Smooth muscle cell (in vitro differentiated cells): ENCODE data around the gene GART. TPM values are rescaled to one million over a fixed set of nuclear protein-coding genes. Genes with fewer than 3 reads are reported as not detected.
"Not testable (repeated sequence)": the region's sequence is repeated elsewhere in the genome, so short reads cannot be mapped to it uniquely, and the experiment has no call there.

Source experiments
- DNase-seq: peaks from one replicate; lab custom pipeline; 2025; ENCODE audit not compliant: unreplicated experiment; lab: John Stamatoyannopoulos, UW
- H2AFZ ChIP-seq: fragments of 200-600 bp; sonication (generic); 2 replicates; pipeline ENCODE4 v1.6.0; 2016; ENCODE audit warnings: antibody characterized with exemption, low read depth, mild to moderate bottlenecking
- H3F3A ChIP-seq: fragments of 200-600 bp; sonication (generic); 2 replicates; pipeline ENCODE4 v1.6.0; 2017; ENCODE audit warnings: antibody characterized with exemption, low read depth
- H3K27ac ChIP-seq: fragments of 200-600 bp; sonication (generic); 2 replicates; pipeline ENCODE4 v1.5.1; 2016; ENCODE audit warnings: low read depth, mild to moderate bottlenecking
- H3K27me3 ChIP-seq: fragments of 200-600 bp; sonication (generic); 2 replicates; pipeline ENCODE4 v1.6.1; 2016; ENCODE audit warnings: low read depth, mild to moderate bottlenecking
- H3K36me3 ChIP-seq: fragments of 200-600 bp; sonication (generic); 2 replicates; pipeline ENCODE4 v1.5.1; 2016; ENCODE audit warnings: low read depth
- H3K4me1 ChIP-seq: fragments of 200-600 bp; sonication (generic); 2 replicates; pipeline ENCODE4 v1.5.1; 2016; ENCODE audit warnings: low read depth
- H3K4me2 ChIP-seq: fragments of 200-600 bp; sonication (generic); 2 replicates; pipeline ENCODE4 v1.6.0; 2016; ENCODE audit warnings: mild to moderate bottlenecking
- H3K4me3 ChIP-seq: fragments of 200-600 bp; sonication (generic); 2 replicates; pipeline ENCODE4 v1.5.1; 2016; ENCODE audit warnings: mild to moderate bottlenecking
- H3K79me2 ChIP-seq: fragments of 200-600 bp; sonication (generic); 2 replicates; pipeline ENCODE4 v1.6.0; 2016; ENCODE audit warnings: low read depth, mild to moderate bottlenecking
- H3K9ac ChIP-seq: fragments of 200-600 bp; sonication (generic); 2 replicates; pipeline ENCODE4 v1.6.0; 2016; ENCODE audit warnings: low read depth
- H3K9me3 ChIP-seq: fragments of 200-600 bp; sonication (generic); replicated peaks from 2 replicates; pipeline ENCODE4 v1.5.1; 2016; ENCODE audit warnings: low read depth
- H4K20me1 ChIP-seq: fragments of 200-600 bp; sonication (generic); 2 replicates; pipeline ENCODE4 v1.6.0; 2016; ENCODE audit warnings: low read depth
- WGBS: methylation state at CpG from one replicate; pipeline ENCODE4 v1.1.7; 2016; ENCODE audit warnings: low lambda C conversion rate; 5-methylcytosine and 5-hydroxymethylcytosine counted together
- polyA plus RNA-seq: library from polyadenylated mRNA; unstranded; fragments of >200 nt; fragmentation: Nextera tagmentation; extraction: Ambion mirVana; gene quantifications from 2 replicates; pipeline ENCODE4 v1.2.1, GENCODE V29; 2016
- total RNA-seq: library from RNA; depleted of rRNA; stranded (reverse); fragments of >200 nt; gene quantifications from 2 replicates; pipeline ENCODE4 v1.2.3, GENCODE V29; 2014
- TF ChIP-seq, protein P1 (sequence below): fragments of 200-600 bp; sonication (generic); IDR thresholded peaks from 2 replicates; pipeline ENCODE4 v1.5.1; 2017; ENCODE audit warnings: borderline replicate concordance, mild to moderate bottlenecking, antibody characterized with exemption; ENCODE audit not compliant: insufficient read depth, poor library complexity, severe bottlenecking

Gene GART
- total and polyA plus RNA-seq, 2 experiments from 2014 or later: 29.0 to 38.3 TPM

DNA sequence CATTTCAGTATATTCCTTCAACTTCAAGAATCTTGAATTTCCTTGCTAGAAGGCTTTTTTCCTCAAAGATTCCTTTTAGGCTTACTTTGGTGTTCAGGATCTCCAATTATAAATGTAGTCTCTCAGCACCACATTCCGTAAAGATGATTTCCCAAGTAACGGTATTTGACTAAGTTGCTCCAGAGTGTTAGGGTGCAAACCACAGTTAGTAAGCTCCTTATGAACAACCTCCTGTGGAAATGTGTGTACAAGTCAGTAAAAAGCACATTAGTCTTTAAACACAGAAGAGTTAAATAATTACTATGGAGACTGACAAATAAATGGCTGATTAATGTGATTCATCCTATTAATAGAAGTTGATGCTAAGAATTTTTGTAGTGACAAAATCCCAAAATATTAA lies 36.3 kb upstream of the GART start:
- Histone ChIP-seq H3K4me3 (no peak overlapping the region), H3F3A (peaks cover 26% of the 10 kb centered on the region), H3K27me3 (no peaks in the 10 kb centered on the region), H3K9ac (no peak overlapping the region), H3K9me3 (no peaks in the 10 kb centered on the region), H3K79me2 (no peaks in the 10 kb centered on the region), H3K4me2 (no peak overlapping the region), H3K36me3 (peaks cover 18% of the 10 kb centered on the region), H2AFZ (no peak overlapping the region), H3K27ac (peak overlapping the region; percentile 64), H3K4me1 (no peaks in the 10 kb centered on the region), H4K20me1 (peaks cover 28% of the 10 kb centered on the region)
- TF ChIP-seq, protein P1, sequence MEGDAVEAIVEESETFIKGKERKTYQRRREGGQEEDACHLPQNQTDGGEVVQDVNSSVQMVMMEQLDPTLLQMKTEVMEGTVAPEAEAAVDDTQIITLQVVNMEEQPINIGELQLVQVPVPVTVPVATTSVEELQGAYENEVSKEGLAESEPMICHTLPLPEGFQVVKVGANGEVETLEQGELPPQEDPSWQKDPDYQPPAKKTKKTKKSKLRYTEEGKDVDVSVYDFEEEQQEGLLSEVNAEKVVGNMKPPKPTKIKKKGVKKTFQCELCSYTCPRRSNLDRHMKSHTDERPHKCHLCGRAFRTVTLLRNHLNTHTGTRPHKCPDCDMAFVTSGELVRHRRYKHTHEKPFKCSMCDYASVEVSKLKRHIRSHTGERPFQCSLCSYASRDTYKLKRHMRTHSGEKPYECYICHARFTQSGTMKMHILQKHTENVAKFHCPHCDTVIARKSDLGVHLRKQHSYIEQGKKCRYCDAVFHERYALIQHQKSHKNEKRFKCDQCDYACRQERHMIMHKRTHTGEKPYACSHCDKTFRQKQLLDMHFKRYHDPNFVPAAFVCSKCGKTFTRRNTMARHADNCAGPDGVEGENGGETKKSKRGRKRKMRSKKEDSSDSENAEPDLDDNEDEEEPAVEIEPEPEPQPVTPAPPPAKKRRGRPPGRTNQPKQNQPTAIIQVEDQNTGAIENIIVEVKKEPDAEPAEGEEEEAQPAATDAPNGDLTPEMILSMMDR: no peak
- WGBS: 85% methylated on average over 2 of the region's 2 CpGs
- no peak for DNase-seq

DNA sequence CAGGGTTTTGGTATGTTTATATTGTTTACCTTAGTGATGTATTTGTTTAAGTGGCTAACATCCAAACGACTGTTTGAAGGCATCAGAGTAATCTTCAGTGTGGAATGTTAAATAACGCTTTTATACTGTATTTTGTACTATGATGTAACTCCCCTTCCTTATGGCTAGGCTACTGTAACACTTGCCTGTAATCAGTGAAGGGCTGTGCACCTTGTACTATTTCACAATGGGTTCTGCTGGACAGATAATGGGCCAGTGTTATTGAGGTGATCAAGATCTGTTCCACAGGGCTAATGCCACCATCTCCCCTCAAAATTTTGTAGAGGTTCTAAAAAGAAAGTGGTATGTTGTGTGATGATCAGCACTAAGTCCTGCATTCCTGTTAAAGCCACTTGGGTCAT lies 34.8 kb upstream of the GART start:
- H4K20me1 ChIP-seq: peaks cover 40% of the 10 kb centered on the region

DNA sequence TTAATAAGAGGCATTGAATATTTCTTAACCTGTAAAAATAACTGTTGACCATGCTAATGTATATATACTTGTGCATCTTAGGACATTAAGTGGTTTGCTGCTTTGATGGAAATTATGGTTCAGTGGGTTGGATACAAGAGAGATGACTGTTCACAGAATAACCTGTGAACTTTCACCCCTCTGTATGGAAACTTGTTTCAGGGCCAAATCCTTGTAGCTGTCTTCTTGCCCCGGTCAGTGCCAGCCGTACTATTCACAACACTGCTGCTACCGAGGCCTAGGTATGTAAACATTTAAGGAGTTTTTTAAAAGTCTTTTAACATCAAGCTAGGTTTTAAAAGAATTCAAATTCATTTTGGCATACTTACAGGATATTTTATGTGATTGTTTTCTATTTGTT lies 30.4 kb upstream of the GART start:
- TF ChIP-seq, protein P1: no peak
- peaks cover 24% of the 10 kb centered on the region for H3K79me2 ChIP-seq

More for the DNA sequence above, 34.8 kb upstream of the GART start:
- not testable (repeated sequence) for H3K79me2 ChIP-seq, H3K9ac ChIP-seq, H3K4me3 ChIP-seq, H3K27me3 ChIP-seq, H2AFZ ChIP-seq, H3K4me1 ChIP-seq, H3K4me2 ChIP-seq, DNase-seq, H3K9me3 ChIP-seq
- peaks cover 22% of the 10 kb centered on the region for H3K36me3 ChIP-seq
- WGBS: 74% methylated on average over 2 of the region's 2 CpGs
- H3F3A ChIP-seq: peaks cover 29% of the 10 kb centered on the region
- H3K27ac ChIP-seq: peak overlapping the region; percentile 48

DNA sequence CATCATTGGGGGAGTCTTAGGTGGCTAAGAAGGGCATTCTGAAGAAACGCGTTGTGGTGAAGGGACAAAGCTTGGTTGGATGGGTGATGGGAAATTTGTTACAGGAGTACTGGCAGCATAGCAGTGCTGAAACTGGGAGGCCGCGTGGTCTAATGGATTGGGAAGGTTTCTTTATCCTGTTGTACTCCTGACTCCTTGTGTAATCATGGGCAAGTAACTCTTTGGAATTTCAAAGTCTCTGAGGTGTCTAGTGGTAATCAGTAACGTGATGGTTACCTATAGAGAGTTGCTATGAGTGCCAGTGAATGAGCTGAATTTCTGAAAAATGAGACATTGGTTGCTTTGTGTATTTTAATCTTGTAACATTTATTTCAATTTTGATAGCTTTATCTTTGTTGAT lies 28.1 kb upstream of the GART start:
- Histone ChIP-seq H3K79me2 (peaks cover 43% of the 10 kb centered on the region), H3K4me2 (no peak overlapping the region), H3K4me1 (no peaks in the 10 kb centered on the region), H3K27me3 (no peaks in the 10 kb centered on the region), H3K9me3 (no peaks in the 10 kb centered on the region), H2AFZ (no peak overlapping the region), H4K20me1 (peaks cover 91% of the 10 kb centered on the region), H3F3A (peaks cover 52% of the 10 kb centered on the region), H3K36me3 (peaks cover 33% of the 10 kb centered on the region), H3K27ac (no peak overlapping the region), H3K9ac (no peak overlapping the region), H3K4me3 (no peak overlapping the region)
- no peak for DNase-seq
- TF ChIP-seq, protein P1: no peak
- 94% methylated on average over 5 of the region's 5 CpGs for WGBS

More for the DNA sequence above, 30.4 kb upstream of the GART start:
- no peak overlapping the region for H2AFZ ChIP-seq
- no peaks in the 10 kb centered on the region for H3K4me1 ChIP-seq
- no peak overlapping the region for H3K9ac ChIP-seq
- peak overlapping the region; percentile 20 for H3K27ac ChIP-seq
- peaks cover 51% of the 10 kb centered on the region for H3F3A ChIP-seq
- H3K36me3 ChIP-seq: peaks cover 35% of the 10 kb centered on the region
- no peaks in the 10 kb centered on the region for H3K9me3 ChIP-seq
- WGBS: 95% methylated on average over 3 of the region's 3 CpGs
- H3K4me3 ChIP-seq: no peak overlapping the region
- no peaks in the 10 kb centered on the region for H3K27me3 ChIP-seq
- H4K20me1 ChIP-seq: peaks cover 82% of the 10 kb centered on the region
- no peak for DNase-seq
- H3K4me2 ChIP-seq: no peak overlapping the region
